ENCODE results near the gene SPDYE3.

DNA sequence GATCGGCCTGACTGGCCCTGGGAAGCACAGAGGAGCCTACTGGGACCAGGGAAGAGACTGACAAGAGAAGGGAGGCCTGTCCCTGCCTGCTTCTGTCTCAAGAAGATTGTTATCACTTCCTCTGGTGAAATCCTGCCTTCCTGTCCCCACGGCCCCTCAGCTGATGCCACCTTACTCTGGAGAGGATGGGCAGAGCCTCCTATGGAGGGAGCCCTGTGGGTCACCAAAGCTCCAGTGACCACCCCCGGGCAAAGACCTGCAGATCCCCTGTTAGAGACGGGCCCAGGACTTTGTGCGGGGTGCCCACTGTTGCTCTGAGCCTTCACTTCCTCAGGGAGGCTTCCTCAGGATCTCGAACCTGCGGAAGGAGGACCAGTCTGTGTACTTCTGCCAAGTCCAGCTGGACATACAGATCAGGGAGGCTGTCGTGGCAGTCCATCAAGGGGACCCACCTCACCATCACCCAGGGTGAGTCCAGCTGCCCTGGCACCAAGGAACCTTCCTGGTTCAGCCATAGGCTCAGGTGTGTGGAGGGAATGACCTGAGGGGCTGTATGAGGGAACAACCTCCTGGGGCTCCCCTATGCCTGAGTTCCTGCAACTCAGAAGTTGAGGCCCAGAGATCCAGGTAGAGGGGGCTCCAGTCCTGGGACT lies 49.0 kb downstream of the SPDYE3 start:
- TF ChIP-seq POLR2A (IDR thresholded peaks at IDR 0.05; ENCODE audit: low read depth, low read length): no peak
- no peak for TF ChIP-seq BHLHE40 (IDR thresholded peaks at IDR 0.05; ENCODE audit: low read depth, low read length)
- TF ChIP-seq, protein P1, sequence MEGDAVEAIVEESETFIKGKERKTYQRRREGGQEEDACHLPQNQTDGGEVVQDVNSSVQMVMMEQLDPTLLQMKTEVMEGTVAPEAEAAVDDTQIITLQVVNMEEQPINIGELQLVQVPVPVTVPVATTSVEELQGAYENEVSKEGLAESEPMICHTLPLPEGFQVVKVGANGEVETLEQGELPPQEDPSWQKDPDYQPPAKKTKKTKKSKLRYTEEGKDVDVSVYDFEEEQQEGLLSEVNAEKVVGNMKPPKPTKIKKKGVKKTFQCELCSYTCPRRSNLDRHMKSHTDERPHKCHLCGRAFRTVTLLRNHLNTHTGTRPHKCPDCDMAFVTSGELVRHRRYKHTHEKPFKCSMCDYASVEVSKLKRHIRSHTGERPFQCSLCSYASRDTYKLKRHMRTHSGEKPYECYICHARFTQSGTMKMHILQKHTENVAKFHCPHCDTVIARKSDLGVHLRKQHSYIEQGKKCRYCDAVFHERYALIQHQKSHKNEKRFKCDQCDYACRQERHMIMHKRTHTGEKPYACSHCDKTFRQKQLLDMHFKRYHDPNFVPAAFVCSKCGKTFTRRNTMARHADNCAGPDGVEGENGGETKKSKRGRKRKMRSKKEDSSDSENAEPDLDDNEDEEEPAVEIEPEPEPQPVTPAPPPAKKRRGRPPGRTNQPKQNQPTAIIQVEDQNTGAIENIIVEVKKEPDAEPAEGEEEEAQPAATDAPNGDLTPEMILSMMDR (conservative IDR thresholded peaks at IDR 0.05; ENCODE audit: low read depth, low read length): no peak
- no peak for TF ChIP-seq RFX5 (IDR thresholded peaks at IDR 0.05; ENCODE audit: low read depth, low read length)
- TF ChIP-seq CEBPB (IDR thresholded peaks at IDR 0.05; ENCODE audit: low read depth, low read length): no peak
